ENCODE data around the gene CNGB1.

CNGB1 gene

GRCh38 chr16:57956270-57956808 lies 14.6 kb downstream of the CNGB1 start:
- Histone ChIP-seq H3K9ac (ENCODE audit: low read length) (no peak overlapping the region), H3K4me1 (ENCODE audit: control insufficient read depth, insufficient read depth, low read length) (no peaks in the 10 kb centered on the region), H3K36me3 (ENCODE audit: control insufficient read depth, insufficient read depth, low read length) (no peaks in the 10 kb centered on the region), H3K9me3 (ENCODE audit: control insufficient read depth, low read length) (no peaks in the 10 kb centered on the region), H3K4me3 (ENCODE audit: low read length) (no peak overlapping the region), H3K27me3 (ENCODE audit: control insufficient read depth, insufficient read depth, low read length) (no peaks in the 10 kb centered on the region)

- Histone ChIP-seq H3K4me3 (ENCODE audit: low read length) (no peak overlapping the region), H3K4me1 (ENCODE audit: control insufficient read depth, insufficient read depth, low read length) (no peaks in the 10 kb centered on the region), H3K9me3 (ENCODE audit: control insufficient read depth, low read length) (no peaks in the 10 kb centered on the region), H3K27me3 (ENCODE audit: control insufficient read depth, insufficient read depth, low read length) (no peaks in the 10 kb centered on the region), H3K9ac (ENCODE audit: low read length) (no peak overlapping the region), H3K36me3 (ENCODE audit: control insufficient read depth, insufficient read depth, low read length) (no peaks in the 10 kb centered on the region)
Observed at GRCh38 chr16:57955572-57956188, 15.2 kb downstream of the CNGB1 start.

- Histone ChIP-seq H3K36me3 (ENCODE audit: control insufficient read depth, insufficient read depth, low read length) (no peaks in the 10 kb centered on the region), H3K4me1 (ENCODE audit: control insufficient read depth, insufficient read depth, low read length) (no peaks in the 10 kb centered on the region), H3K9ac (ENCODE audit: low read length) (no peak overlapping the region), H3K27me3 (ENCODE audit: control insufficient read depth, insufficient read depth, low read length) (no peaks in the 10 kb centered on the region), H3K4me3 (ENCODE audit: low read length) (no peak overlapping the region), H3K9me3 (ENCODE audit: control insufficient read depth, low read length) (no peaks in the 10 kb centered on the region)
Observed at GRCh38 chr16:57953857-57954256, 17.1 kb downstream of the CNGB1 start.

- Histone ChIP-seq H3K4me1 (ENCODE audit: control insufficient read depth, insufficient read depth, low read length) (no peaks in the 10 kb centered on the region), H3K4me3 (ENCODE audit: low read length) (no peak overlapping the region), H3K9ac (ENCODE audit: low read length) (no peak overlapping the region), H3K9me3 (ENCODE audit: control insufficient read depth, low read length) (no peaks in the 10 kb centered on the region), H3K27me3 (ENCODE audit: control insufficient read depth, insufficient read depth, low read length) (no peaks in the 10 kb centered on the region), H3K36me3 (ENCODE audit: control insufficient read depth, insufficient read depth, low read length) (no peaks in the 10 kb centered on the region)
Observed at GRCh38 chr16:57952909-57953308, 18.0 kb downstream of the CNGB1 start.

- H3K9me3 ChIP-seq (ENCODE audit: control insufficient read depth, low read length) = no peaks in the 10 kb centered on the region
- no peaks in the 10 kb centered on the region for H3K4me1 ChIP-seq (ENCODE audit: control insufficient read depth, insufficient read depth, low read length)
Observed at GRCh38 chr16:57951204-57951960, 19.5 kb downstream of the CNGB1 start.

GRCh38 chr16:57950382-57950781 lies 20.5 kb downstream of the CNGB1 start:
- Histone ChIP-seq H3K4me3 (ENCODE audit: low read length) (no peak overlapping the region), H3K27me3 (ENCODE audit: control insufficient read depth, insufficient read depth, low read length) (no peaks in the 10 kb centered on the region), H3K4me1 (ENCODE audit: control insufficient read depth, insufficient read depth, low read length) (no peaks in the 10 kb centered on the region), H3K9me3 (ENCODE audit: control insufficient read depth, low read length) (no peaks in the 10 kb centered on the region), H3K9ac (ENCODE audit: low read length) (no peak overlapping the region), H3K36me3 (ENCODE audit: control insufficient read depth, insufficient read depth, low read length) (no peaks in the 10 kb centered on the region)

More at GRCh38 chr16:57951204-57951960, 19.5 kb downstream of the CNGB1 start:
- Histone ChIP-seq H3K9ac (ENCODE audit: low read length) (no peak overlapping the region), H3K27me3 (ENCODE audit: control insufficient read depth, insufficient read depth, low read length) (no peaks in the 10 kb centered on the region), H3K4me3 (ENCODE audit: low read length) (no peak overlapping the region), H3K36me3 (ENCODE audit: control insufficient read depth, insufficient read depth, low read length) (no peaks in the 10 kb centered on the region)

- H3K4me3 ChIP-seq (ENCODE audit: low read length) = no peak overlapping the region
- no peaks in the 10 kb centered on the region for H3K27me3 ChIP-seq (ENCODE audit: control insufficient read depth, insufficient read depth, low read length)
- H3K9me3 ChIP-seq (ENCODE audit: control insufficient read depth, low read length) = no peaks in the 10 kb centered on the region
Observed at GRCh38 chr16:57949595-57950238, 21.2 kb downstream of the CNGB1 start.

GRCh38 chr16:57949013-57949412 lies 21.9 kb downstream of the CNGB1 start:
- Histone ChIP-seq H3K9me3 (ENCODE audit: control insufficient read depth, low read length) (no peaks in the 10 kb centered on the region), H3K4me3 (ENCODE audit: low read length) (no peak overlapping the region), H3K27me3 (ENCODE audit: control insufficient read depth, insufficient read depth, low read length) (no peaks in the 10 kb centered on the region), H3K4me1 (ENCODE audit: control insufficient read depth, insufficient read depth, low read length) (no peaks in the 10 kb centered on the region), H3K36me3 (ENCODE audit: control insufficient read depth, insufficient read depth, low read length) (no peaks in the 10 kb centered on the region), H3K9ac (ENCODE audit: low read length) (no peak overlapping the region)

More at GRCh38 chr16:57949595-57950238, 21.2 kb downstream of the CNGB1 start:
- Histone ChIP-seq H3K36me3 (ENCODE audit: control insufficient read depth, insufficient read depth, low read length) (no peaks in the 10 kb centered on the region), H3K9ac (ENCODE audit: low read length) (no peak overlapping the region), H3K4me1 (ENCODE audit: control insufficient read depth, insufficient read depth, low read length) (no peaks in the 10 kb centered on the region)

GRCh38 chr16:57948027-57948426 lies 22.9 kb downstream of the CNGB1 start:
- no peaks in the 10 kb centered on the region for H3K9me3 ChIP-seq (ENCODE audit: control insufficient read depth, low read length)
- no peaks in the 10 kb centered on the region for H3K27me3 ChIP-seq (ENCODE audit: control insufficient read depth, insufficient read depth, low read length)
- no peak overlapping the region for H3K4me3 ChIP-seq (ENCODE audit: low read length)
- no peaks in the 10 kb centered on the region for H3K4me1 ChIP-seq (ENCODE audit: control insufficient read depth, insufficient read depth, low read length)
- no peak overlapping the region for H3K9ac ChIP-seq (ENCODE audit: low read length)
- H3K36me3 ChIP-seq (ENCODE audit: control insufficient read depth, insufficient read depth, low read length) = no peaks in the 10 kb centered on the region

- Histone ChIP-seq H3K4me1 (ENCODE audit: control insufficient read depth, insufficient read depth, low read length) (no peaks in the 10 kb centered on the region), H3K4me3 (ENCODE audit: low read length) (no peak overlapping the region), H3K27me3 (ENCODE audit: control insufficient read depth, insufficient read depth, low read length) (no peaks in the 10 kb centered on the region), H3K9ac (ENCODE audit: low read length) (no peak overlapping the region), H3K36me3 (ENCODE audit: control insufficient read depth, insufficient read depth, low read length) (no peaks in the 10 kb centered on the region), H3K9me3 (ENCODE audit: control insufficient read depth, low read length) (no peaks in the 10 kb centered on the region)
Observed at GRCh38 chr16:57947261-57947660, 23.7 kb downstream of the CNGB1 start.

- H3K9ac ChIP-seq (ENCODE audit: low read length) = no peak overlapping the region
- peaks cover under 1% of the 10 kb centered on the region for H3K4me1 ChIP-seq (ENCODE audit: control insufficient read depth, insufficient read depth, low read length)
- H3K9me3 ChIP-seq (ENCODE audit: control insufficient read depth, low read length) = no peaks in the 10 kb centered on the region
- H3K4me3 ChIP-seq (ENCODE audit: low read length) = no peak overlapping the region
- H3K36me3 ChIP-seq (ENCODE audit: control insufficient read depth, insufficient read depth, low read length) = no peaks in the 10 kb centered on the region
- H3K27me3 ChIP-seq (ENCODE audit: control insufficient read depth, insufficient read depth, low read length) = no peaks in the 10 kb centered on the region
Observed at GRCh38 chr16:57946181-57946801, 24.6 kb downstream of the CNGB1 start.

- no peak overlapping the region for H3K9ac ChIP-seq (ENCODE audit: low read length)
- H3K9me3 ChIP-seq (ENCODE audit: control insufficient read depth, low read length) = no peaks in the 10 kb centered on the region
- no peaks in the 10 kb centered on the region for H3K36me3 ChIP-seq (ENCODE audit: control insufficient read depth, insufficient read depth, low read length)
- H3K4me1 ChIP-seq (ENCODE audit: control insufficient read depth, insufficient read depth, low read length) = peaks cover 6% of the 10 kb centered on the region
- H3K4me3 ChIP-seq (ENCODE audit: low read length) = no peak overlapping the region
- no peaks in the 10 kb centered on the region for H3K27me3 ChIP-seq (ENCODE audit: control insufficient read depth, insufficient read depth, low read length)
Observed at GRCh38 chr16:57945740-57946138, 25.2 kb downstream of the CNGB1 start.

Data from mucosa of stomach (tissue), 1 donor.